SK-N-SH (cell line): Measurements from ENCODE around the gene IDUA. TPM values are rescaled to one million over a fixed set of nuclear protein-coding genes. Genes with fewer than 3 reads are reported as not detected.

ENCODE experiments used
- CTCF ChIA-PET: fragments of 300-600, 350-600 bp; formaldehyde crosslinking; extraction: SDS; loops from one replicate; lab custom pipeline; 2021; lab: Yijun Ruan, JAX
- POLR2A ChIA-PET: fragments of 350-600 bp; sonication (Branson Sonifier 250); formaldehyde crosslinking; extraction: SDS; loops from one replicate; lab custom pipeline; 2020; ENCODE audit warnings: antibody characterized with exemption, inconsistent platforms; lab: Yijun Ruan, JAX
- DNase-seq: peaks from one replicate; pipeline ENCODE4 v3.0.0; 2012
- H2AFZ ChIP-seq: fragments of 200-600 bp; sonication (generic); 2 replicates; pipeline ENCODE4 v1.8.1; 2016; ENCODE audit warnings: antibody characterized with exemption, mild to moderate bottlenecking, low read depth
- H3F3A ChIP-seq: fragments of 200-600 bp; sonication (generic); replicated peaks from 2 replicates; pipeline ENCODE3; 2016; ENCODE audit warnings: antibody characterized with exemption, mild to moderate bottlenecking; ENCODE audit not compliant: insufficient read depth
- H3K27ac ChIP-seq, 2 experiments: fragments of 200-500 bp in 1 of 2; fragments of 200-600 bp in 1 of 2; sonication (Bioruptor generic) in 1 of 2; sonication (generic), shearing (Covaris generic) in 1 of 2; 2 replicates each; pipeline versions ENCODE4 v1.5.1 to v1.6.1; 2014 to 2016; ENCODE audit warnings: low read depth in 2 of 2, inconsistent platforms in 1 of 2, low read length in 1 of 2, mild to moderate bottlenecking in 1 of 2, mixed read lengths in 1 of 2
- H3K27me3 ChIP-seq: fragments of 200-600 bp; sonication (generic), shearing (Covaris generic); 2 replicates; pipeline ENCODE4 v1.6.1; 2016; ENCODE audit warnings: mixed run types; ENCODE audit not compliant: insufficient read depth
- H3K36me3 ChIP-seq, 2 experiments: fragments of 200-500 bp in 1 of 2; fragments of 200-600 bp in 1 of 2; sonication (Bioruptor generic) in 1 of 2; sonication (generic) in 1 of 2; replicated peaks in 1 of 2; 2 replicates each; pipeline versions ENCODE3 to v1.5.1; 2014 to 2016; ENCODE audit warnings: low read length in 1 of 2, mild to moderate bottlenecking in 1 of 2; ENCODE audit not compliant: insufficient read depth in 2 of 2, control insufficient read depth in 1 of 2
- H3K4me1 ChIP-seq, 2 experiments: fragments of 200-500 bp in 1 of 2; fragments of 200-600 bp in 1 of 2; sonication (Bioruptor generic) in 1 of 2; sonication (generic), shearing (Covaris generic) in 1 of 2; 2 replicates each; pipeline versions ENCODE4 v1.5.1 to v1.6.1; 2014 to 2016; ENCODE audit warnings: low read depth in 1 of 2, low read length in 1 of 2, mixed run types in 1 of 2; ENCODE audit not compliant: insufficient read depth in 2 of 2, control insufficient read depth in 1 of 2
- H3K4me2 ChIP-seq: fragments of 200-600 bp; sonication (generic), shearing (Covaris generic); 2 replicates; pipeline ENCODE4 v1.6.1; 2017; ENCODE audit warnings: mixed run types
- H3K4me3 ChIP-seq, 2 experiments: fragments of 200-500 bp in 1 of 2; fragments of 200-600 bp in 1 of 2; sonication (Bioruptor generic) in 1 of 2; sonication (generic), shearing (Covaris generic) in 1 of 2; 2 replicates each; pipeline versions ENCODE4 v1.5.1 to v1.8.1; 2014 to 2016; ENCODE audit warnings: low read depth in 2 of 2, inconsistent platforms in 1 of 2, low read length in 1 of 2, mild to moderate bottlenecking in 1 of 2, mixed read lengths in 1 of 2, moderate library complexity in 1 of 2
- H3K79me2 ChIP-seq: fragments of 200-600 bp; sonication (generic); 2 replicates; pipeline ENCODE4 v1.8.1; 2017; ENCODE audit warnings: mild to moderate bottlenecking; ENCODE audit not compliant: insufficient read depth
- H3K9ac ChIP-seq: fragments of 200-600 bp; sonication (generic); 2 replicates; pipeline ENCODE4 v1.6.1; 2017; ENCODE audit warnings: mixed run types
- H3K9me2 ChIP-seq: fragments of 200-600 bp; sonication (generic); 2 replicates; pipeline ENCODE4 v1.6.1; 2017; ENCODE audit warnings: mixed run types
- H3K9me3 ChIP-seq: fragments of 200-600 bp; sonication (generic); 2 replicates; pipeline ENCODE4 v1.6.1; 2017; ENCODE audit warnings: mixed run types, mild to moderate bottlenecking, moderate library complexity
- H4K20me1 ChIP-seq: fragments of 200-600 bp; sonication (generic); 2 replicates; pipeline ENCODE4 v1.6.1; 2017; ENCODE audit warnings: mild to moderate bottlenecking, mixed run types; ENCODE audit not compliant: insufficient read depth
- ELF1 ChIP-seq: IDR thresholded peaks from 2 replicates; pipeline ENCODE4 v1.4.0; 2012
- EZH2phosphoT487 ChIP-seq: fragments of 200-600 bp; sonication (generic); IDR thresholded peaks from 2 replicates; pipeline ENCODE4 v1.6.1; 2017; ENCODE audit warnings: low read depth, mixed run types, mild to moderate bottlenecking, antibody characterized with exemption, moderate library complexity, borderline replicate concordance
- FOSL2 ChIP-seq: IDR thresholded peaks from 2 replicates; pipeline ENCODE4 v1.4.0; 2012; ENCODE audit warnings: low read depth, mild to moderate bottlenecking, moderate library complexity, borderline replicate concordance
- GABPA ChIP-seq: IDR thresholded peaks from 2 replicates; pipeline ENCODE4 v1.4.0; 2012; ENCODE audit warnings: low read depth, mild to moderate bottlenecking
- MXI1 ChIP-seq: IDR thresholded peaks from 2 replicates; pipeline ENCODE4 v1.6.1; 2012; ENCODE audit warnings: mild to moderate bottlenecking, low read depth, low read length, improper control_type of control experiment
- RCOR1 ChIP-seq: fragments of 150-350 bp; IDR thresholded peaks from 2 replicates; pipeline ENCODE4 v1.6.1; 2017; ENCODE audit warnings: antibody characterized with exemption, low read length
- RFX5 ChIP-seq: IDR thresholded peaks from 2 replicates; pipeline ENCODE4 v1.6.1; 2012; ENCODE audit warnings: mild to moderate bottlenecking, improper control_type of control experiment, low read length
- RXRA ChIP-seq: IDR thresholded peaks from 2 replicates; pipeline ENCODE4 v1.4.0; 2012; ENCODE audit warnings: low read depth, mild to moderate bottlenecking, borderline replicate concordance
- SIN3A ChIP-seq: IDR thresholded peaks from 2 replicates; pipeline ENCODE4 v1.6.1; 2012; ENCODE audit warnings: low read depth, mild to moderate bottlenecking, low read length, moderate library complexity, borderline replicate concordance
- TEAD4 ChIP-seq: IDR thresholded peaks from 2 replicates; pipeline ENCODE4 v1.4.0; 2012; ENCODE audit warnings: mild to moderate bottlenecking, borderline replicate concordance; ENCODE audit not compliant: insufficient read depth
- WGBS: methylation state at CpG from one replicate; pipeline ENCODE4 v1.1.6; 2017; ENCODE audit warnings: low lambda C conversion rate; 5-methylcytosine and 5-hydroxymethylcytosine counted together
- polyA plus RNA-seq, 3 experiments: library from polyadenylated mRNA; depleted of rRNA; stranded (reverse); fragments of >200 nt; gene quantifications; 2 replicates each; pipeline ENCODE4 v1.2.3, GENCODE V29; 2012
- TF ChIP-seq, protein P1 (sequence below): IDR thresholded peaks from 2 replicates; pipeline ENCODE4 v1.6.1; 2012; ENCODE audit warnings: mild to moderate bottlenecking, low read depth, low read length, moderate library complexity
- TF ChIP-seq, protein P2 (sequence below): fragments of 150-350 bp; IDR thresholded peaks from 2 replicates; pipeline ENCODE4 v1.6.1; 2017; ENCODE audit warnings: antibody characterized with exemption, low read length, low read depth, borderline replicate concordance
- TF ChIP-seq, protein P3 (sequence below): IDR thresholded peaks from 2 replicates; pipeline ENCODE4 v1.4.0; 2012; ENCODE audit warnings: low read depth, borderline replicate concordance
- TF ChIP-seq, protein P4 (sequence below): fragments of 200-600 bp; sonication (generic); IDR thresholded peaks from 2 replicates; pipeline ENCODE4 v1.6.1; 2017; ENCODE audit warnings: antibody characterized with exemption, mild to moderate bottlenecking, moderate library complexity

Gene IDUA
- polyA plus RNA-seq, 1 of the 3 experiments (the other 2 are of a cell fraction) = 24.4 TPM

DNA sequence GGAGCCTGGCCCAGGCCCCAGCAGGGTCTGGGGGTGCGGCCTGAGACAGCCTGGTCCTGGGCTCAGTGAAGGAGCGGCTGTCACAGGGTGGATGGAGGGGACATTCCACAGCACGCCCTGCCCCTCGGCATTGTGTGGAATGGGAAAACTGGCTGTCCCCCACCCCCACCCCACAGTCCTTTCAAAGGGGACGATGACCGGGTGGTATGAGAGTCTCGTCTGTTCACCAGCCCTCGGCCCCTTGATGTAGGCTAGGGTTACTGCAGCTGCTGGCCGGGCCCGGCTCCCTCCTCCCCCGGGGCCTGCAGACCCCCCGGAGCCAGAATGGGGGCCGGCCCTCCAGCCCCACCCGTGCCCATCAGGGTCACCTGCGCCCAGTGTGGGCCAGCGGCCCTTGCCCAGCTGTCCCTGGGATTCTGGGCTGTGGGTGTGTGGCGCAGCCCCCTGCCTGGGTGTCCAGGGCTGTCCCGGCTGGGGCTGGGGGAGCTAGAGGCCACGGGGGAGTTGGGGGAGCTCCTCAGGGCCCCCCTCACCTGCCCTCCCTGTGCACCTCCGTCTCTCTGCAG, 36.3 kb downstream of the IDUA start:
- H3K36me3 ChIP-seq = peaks cover 0 to 4% of the 10 kb centered on the region in 2 experiments
- H2AFZ ChIP-seq = no peak overlapping the region
- no peaks in the 10 kb centered on the region for H3K27me3 ChIP-seq
- H3K27ac ChIP-seq = no peak overlapping the region
- H3K4me1 ChIP-seq = no peaks in the 10 kb centered on the region; a peak in 1 of 4 replicates
- TF ChIP-seq MXI1 (no peak), GABPA (no peak), RXRA (no peak), FOSL2 (no peak), RFX5 (no peak), SIN3A (no peak), TEAD4 (no peak), RCOR1 (no peak), ELF1 (no peak), EZH2phosphoT487 (no peak)
- TF ChIP-seq, protein P1, sequence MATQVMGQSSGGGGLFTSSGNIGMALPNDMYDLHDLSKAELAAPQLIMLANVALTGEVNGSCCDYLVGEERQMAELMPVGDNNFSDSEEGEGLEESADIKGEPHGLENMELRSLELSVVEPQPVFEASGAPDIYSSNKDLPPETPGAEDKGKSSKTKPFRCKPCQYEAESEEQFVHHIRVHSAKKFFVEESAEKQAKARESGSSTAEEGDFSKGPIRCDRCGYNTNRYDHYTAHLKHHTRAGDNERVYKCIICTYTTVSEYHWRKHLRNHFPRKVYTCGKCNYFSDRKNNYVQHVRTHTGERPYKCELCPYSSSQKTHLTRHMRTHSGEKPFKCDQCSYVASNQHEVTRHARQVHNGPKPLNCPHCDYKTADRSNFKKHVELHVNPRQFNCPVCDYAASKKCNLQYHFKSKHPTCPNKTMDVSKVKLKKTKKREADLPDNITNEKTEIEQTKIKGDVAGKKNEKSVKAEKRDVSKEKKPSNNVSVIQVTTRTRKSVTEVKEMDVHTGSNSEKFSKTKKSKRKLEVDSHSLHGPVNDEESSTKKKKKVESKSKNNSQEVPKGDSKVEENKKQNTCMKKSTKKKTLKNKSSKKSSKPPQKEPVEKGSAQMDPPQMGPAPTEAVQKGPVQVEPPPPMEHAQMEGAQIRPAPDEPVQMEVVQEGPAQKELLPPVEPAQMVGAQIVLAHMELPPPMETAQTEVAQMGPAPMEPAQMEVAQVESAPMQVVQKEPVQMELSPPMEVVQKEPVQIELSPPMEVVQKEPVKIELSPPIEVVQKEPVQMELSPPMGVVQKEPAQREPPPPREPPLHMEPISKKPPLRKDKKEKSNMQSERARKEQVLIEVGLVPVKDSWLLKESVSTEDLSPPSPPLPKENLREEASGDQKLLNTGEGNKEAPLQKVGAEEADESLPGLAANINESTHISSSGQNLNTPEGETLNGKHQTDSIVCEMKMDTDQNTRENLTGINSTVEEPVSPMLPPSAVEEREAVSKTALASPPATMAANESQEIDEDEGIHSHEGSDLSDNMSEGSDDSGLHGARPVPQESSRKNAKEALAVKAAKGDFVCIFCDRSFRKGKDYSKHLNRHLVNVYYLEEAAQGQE = no peak
- TF ChIP-seq, protein P2, sequence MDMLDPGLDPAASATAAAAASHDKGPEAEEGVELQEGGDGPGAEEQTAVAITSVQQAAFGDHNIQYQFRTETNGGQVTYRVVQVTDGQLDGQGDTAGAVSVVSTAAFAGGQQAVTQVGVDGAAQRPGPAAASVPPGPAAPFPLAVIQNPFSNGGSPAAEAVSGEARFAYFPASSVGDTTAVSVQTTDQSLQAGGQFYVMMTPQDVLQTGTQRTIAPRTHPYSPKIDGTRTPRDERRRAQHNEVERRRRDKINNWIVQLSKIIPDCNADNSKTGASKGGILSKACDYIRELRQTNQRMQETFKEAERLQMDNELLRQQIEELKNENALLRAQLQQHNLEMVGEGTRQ = no peak
- TF ChIP-seq, protein P3, sequence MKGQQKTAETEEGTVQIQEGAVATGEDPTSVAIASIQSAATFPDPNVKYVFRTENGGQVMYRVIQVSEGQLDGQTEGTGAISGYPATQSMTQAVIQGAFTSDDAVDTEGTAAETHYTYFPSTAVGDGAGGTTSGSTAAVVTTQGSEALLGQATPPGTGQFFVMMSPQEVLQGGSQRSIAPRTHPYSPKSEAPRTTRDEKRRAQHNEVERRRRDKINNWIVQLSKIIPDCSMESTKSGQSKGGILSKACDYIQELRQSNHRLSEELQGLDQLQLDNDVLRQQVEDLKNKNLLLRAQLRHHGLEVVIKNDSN = no peak
- TF ChIP-seq, protein P4, sequence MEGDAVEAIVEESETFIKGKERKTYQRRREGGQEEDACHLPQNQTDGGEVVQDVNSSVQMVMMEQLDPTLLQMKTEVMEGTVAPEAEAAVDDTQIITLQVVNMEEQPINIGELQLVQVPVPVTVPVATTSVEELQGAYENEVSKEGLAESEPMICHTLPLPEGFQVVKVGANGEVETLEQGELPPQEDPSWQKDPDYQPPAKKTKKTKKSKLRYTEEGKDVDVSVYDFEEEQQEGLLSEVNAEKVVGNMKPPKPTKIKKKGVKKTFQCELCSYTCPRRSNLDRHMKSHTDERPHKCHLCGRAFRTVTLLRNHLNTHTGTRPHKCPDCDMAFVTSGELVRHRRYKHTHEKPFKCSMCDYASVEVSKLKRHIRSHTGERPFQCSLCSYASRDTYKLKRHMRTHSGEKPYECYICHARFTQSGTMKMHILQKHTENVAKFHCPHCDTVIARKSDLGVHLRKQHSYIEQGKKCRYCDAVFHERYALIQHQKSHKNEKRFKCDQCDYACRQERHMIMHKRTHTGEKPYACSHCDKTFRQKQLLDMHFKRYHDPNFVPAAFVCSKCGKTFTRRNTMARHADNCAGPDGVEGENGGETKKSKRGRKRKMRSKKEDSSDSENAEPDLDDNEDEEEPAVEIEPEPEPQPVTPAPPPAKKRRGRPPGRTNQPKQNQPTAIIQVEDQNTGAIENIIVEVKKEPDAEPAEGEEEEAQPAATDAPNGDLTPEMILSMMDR = no peak
- no peak overlapping the region for H3K4me2 ChIP-seq
- no peak overlapping the region for H3K4me3 ChIP-seq
- peaks cover 8% of the 10 kb centered on the region for H3F3A ChIP-seq
- no peaks in the 10 kb centered on the region for H3K9me3 ChIP-seq
- no peaks in the 10 kb centered on the region for H3K79me2 ChIP-seq
- no peak for DNase-seq
- WGBS = no CpG with 5 or more reads among the region's 20 CpGs
- H3K9ac ChIP-seq = no peak overlapping the region
- no peaks in the 10 kb centered on the region for H3K9me2 ChIP-seq
- POLR2A ChIA-PET = no interaction called here
- CTCF ChIA-PET = interaction anchor here (0.9 kb wide), 1 partner anchor 9 kb away, joined by 3 read pairs; no protein-coding TSS in a partner anchor
- H4K20me1 ChIP-seq = peaks cover 4% of the 10 kb centered on the region; the same call in 1 of the 2 replicates
